ENCODE measurements around the gene COQ10A.

COQ10A gene

DNA sequence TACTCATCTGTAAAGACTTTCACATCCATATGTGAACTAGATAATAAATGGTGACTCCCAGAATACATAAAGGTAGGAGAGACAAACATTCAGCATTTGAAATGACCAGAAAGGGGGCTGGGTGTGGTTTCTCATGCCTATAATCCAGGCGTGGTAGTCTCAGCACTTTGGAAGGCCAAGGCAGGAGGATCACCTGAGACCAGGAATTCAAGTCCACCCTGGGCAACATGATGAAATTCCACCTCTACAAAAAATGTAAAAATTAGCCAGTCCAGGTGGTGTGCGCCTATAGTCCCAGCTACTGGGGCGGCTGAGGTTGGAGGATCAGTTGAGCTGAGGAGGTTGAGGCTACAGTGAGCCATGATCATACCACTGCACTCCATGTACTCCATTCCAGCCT is 37.5 kb downstream of the COQ10A start:
- no peak for DNase-seq (ENCODE audit: low read depth)
- H3K4me3 ChIP-seq (ENCODE audit: low read depth, low read length), result no peak overlapping the region

DNA sequence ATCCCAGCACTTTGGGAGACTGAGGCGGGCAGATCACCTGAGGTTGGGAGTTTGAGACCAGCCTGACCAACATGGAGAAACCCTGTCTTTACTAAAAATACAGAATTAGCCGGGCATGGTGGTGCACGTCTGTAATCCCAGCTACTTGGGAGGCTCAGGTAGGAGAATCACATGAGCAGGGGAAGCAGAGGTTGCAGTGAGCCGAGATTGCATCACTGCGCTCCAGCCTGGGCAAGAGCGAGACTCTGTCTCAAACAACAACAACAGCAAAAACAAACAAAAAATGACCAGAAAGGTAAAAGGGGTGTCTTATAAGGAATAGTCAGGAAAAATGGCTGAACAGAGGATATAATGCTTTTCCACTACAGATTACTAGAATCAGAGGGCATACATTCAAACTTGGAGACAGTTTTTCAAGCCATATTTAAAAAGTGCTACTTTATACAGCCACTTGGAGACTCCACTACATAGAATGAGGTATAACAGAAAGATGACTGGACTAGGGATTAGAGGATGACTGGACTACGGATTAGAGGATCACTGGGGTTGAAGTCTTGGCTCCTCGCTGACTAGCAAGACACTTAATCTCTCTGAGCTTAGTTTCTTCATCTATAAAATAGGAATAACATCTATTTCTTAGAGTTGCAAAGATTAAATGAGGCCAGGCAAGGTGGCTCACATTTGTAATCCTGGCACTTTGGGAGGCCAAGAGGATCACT is 38.3 kb downstream of the COQ10A start:
- DNase-seq (ENCODE audit: low read depth), result no peak
- H3K4me3 ChIP-seq (ENCODE audit: low read depth, low read length), result no peak overlapping the region

DNA sequence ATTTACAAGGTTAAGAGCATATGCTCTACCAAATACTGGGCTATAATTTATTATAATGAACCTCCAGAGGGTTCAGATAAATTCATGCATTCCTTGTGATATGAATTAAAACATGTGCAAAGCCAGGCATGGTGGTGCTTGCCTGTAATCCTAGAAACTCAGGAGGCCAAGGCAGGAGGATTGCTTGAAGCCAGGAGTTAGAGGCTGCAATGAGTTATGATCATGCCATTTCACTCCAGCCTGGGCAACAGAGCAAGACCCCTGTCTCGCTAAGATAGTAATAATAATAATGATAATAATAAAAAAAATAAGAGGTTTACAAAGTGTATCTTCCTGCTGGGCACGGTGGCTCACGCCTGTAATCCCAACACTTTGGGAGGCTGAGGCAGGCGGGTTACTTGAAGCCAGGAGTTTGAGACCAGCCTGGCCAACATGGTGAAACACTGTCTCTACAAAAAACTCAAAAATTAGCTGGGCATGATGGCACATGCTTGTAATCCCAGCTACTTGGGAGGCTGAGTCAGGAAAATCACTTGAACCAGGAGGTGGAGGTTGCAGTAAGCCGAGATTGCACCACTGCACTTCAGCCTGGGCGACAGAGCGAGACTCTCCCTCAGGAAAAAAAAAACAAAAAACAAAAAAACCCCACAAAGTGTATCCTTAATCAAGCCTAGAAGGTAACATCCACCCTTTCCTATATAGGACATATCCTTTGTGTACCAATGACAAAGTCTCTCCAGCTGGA is 40.7 kb downstream of the COQ10A start:
- no peak overlapping the region for H3K4me3 ChIP-seq (ENCODE audit: low read depth, low read length)
- no peak for DNase-seq (ENCODE audit: low read depth)

DNA sequence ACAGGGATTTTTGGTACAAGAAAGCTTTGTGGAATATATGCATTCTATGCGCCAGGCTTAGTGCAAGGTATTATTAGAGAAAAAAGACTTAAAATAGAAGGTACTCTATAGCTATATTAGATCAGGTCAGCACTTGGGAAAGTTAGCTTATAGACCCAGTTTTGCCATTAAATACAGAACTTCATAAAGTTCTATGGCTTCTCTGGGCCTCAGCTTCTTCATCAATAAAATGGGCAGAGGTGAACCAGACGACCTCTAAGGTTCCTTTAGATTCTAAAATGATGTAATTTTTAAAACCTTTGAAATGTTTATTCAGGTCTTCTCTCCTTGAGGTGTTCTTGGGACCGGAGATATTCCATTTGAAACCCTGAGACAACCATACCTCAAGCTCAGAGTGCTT is 42.0 kb downstream of the COQ10A start:
- no peak overlapping the region for H3K4me3 ChIP-seq (ENCODE audit: low read depth, low read length)
- no peak for DNase-seq (ENCODE audit: low read depth)

DNA sequence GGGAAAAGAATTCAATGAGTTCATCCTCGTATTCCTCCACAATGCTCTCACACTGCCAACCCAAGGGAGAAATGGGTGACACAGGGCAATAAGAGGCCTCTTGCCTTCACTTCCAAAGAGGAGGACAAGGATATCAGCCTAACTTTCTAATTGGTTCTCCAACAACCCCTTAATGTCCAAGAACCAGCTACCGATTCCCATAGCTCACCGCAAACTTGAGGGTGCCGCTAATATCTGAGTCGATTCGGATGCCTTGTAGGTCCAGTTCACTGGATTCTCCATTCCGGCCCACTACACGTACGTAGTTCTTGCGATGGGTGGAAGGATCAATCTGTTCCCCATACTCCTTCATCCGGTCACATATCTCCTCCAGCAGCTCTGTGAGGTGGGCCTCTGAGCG is 44.3 kb downstream of the COQ10A start:
- no peak for DNase-seq (ENCODE audit: low read depth)
- no peak overlapping the region for H3K4me3 ChIP-seq (ENCODE audit: low read depth, low read length)

DNA sequence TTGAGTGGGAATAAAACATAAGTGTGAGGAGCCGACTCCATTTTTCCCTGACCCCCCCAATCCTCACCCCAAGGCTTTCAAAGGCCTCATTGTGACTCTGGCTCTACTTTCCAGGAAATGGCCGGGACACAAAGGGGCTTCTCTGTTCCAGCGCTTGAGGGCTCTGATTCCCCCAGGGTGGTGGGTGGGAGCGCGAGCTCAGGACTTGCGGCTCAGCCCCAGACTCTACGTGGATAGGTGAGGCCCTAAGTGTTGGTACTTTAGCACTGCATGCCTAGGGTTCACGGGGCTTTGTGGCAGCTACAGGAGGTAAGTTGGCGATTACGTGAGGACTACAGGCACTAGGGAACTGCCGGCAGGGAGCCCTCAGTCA is 48.5 kb downstream of the COQ10A start:
- peak overlapping the region; percentile 93 for H3K4me3 ChIP-seq (ENCODE audit: low read depth, low read length)
- DNase-seq (ENCODE audit: low read depth), result no peak

DNA sequence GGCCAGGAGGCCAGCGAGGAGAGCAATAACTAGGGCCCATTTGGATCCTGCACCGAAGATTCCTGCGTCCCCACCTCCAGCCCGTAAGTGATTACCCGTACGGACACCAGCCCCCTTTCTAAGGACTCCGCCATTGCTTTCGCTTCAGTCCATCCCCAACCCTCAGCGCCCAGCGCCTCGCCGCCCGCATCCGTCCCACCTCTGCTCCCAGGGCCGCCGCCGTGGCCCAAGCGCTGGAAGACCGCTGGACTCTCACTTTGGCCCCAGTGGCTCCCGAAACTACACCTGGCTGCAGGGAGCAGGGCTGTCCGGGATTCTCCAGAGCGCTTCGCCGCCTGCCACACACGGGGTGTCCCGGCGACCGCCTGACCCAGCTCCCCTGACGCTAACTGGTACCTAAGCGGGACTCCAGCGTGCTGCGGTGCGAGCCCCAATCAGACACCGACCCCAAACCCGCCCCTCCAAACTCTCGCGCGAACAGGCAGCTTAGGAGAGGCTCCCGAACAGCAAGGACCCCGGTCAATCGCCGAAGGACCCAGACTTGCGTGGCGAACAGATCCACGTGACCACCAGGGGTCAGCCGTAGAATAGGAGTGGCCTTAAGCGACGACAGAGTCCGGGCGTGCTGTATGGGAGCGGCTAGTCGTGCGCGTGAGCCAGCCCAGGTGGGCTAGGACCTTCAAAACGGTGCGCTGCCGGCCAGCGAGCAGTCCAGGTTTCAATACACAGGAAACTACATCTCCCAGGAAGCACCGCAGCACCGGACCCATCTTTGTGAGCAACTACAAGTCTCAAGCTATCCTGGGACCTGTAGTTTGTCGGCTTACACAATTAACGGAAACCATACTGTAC is 49.1 kb downstream of the COQ10A start, which contains the start of gene CNPY2:
Gene CNPY2, minus strand, starts transcription at position 367 of the 852 bp plus-strand sequence. CDS start 771 bp downstream, outside the sequence.
- DNase-seq (ENCODE audit: low read depth), result peak; percentile 89
- peak within 1 kb of the TSS; percentile 93 for H3K4me3 ChIP-seq (ENCODE audit: low read depth, low read length)

DNA sequence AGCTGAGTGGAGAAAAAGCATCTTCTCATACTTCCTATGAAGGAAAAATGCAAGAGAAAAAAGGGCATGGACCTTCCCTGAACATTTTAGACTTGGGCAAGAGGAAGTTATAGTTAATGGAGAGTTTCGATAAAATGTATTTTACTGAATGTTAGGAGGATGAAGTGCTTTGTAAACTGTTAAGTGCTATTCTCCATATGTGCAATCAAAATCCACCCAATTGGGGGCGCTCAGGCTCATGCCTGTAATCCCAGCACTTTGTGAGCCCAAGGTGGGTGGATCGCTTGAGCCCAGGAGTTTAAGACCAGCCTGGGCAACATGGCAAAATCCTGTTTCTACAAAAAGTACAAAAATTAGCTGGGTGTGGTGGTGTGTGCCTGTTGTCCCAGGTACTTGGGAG is 50.9 kb downstream of the COQ10A start:
- no peak for DNase-seq (ENCODE audit: low read depth)
- H3K4me3 ChIP-seq (ENCODE audit: low read depth, low read length), result no peak overlapping the region

All from skeletal muscle cell (primary cell).